ENCODE results near the gene DPYSL3. TPM values are rescaled to one million over a fixed set of nuclear protein-coding genes. Genes with fewer than 3 reads are reported as not detected.
"Not testable (repeated sequence)": the region's sequence is repeated elsewhere in the genome, so short reads cannot be mapped to it uniquely, and the experiment has no call there.

Gene DPYSL3
- total RNA-seq, 2 donors from 2014 or later, result not detected

DNA sequence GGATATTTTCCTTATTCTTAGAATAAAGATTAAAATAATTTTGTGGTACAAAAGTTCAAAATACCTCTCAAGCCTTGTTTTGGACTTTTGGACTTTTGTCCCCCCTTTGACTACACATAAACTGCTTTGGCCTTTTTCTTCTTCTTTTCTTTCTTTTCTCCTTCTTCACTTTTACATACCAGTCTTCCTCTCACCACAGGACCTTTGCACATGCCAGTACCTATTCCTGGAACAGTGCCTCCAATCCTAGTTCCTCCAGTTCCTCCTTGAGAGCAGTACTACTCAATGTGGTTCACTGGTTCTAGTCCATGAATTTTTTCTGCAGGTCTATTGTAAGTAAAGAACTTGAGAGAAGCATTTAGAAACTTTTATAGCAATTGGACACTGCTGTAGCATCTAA is 138.6 kb downstream of the DPYSL3 start:
- no peak for ATAC-seq
- Mint-ChIP-seq H3K36me3 (ENCODE audit: low read depth) (no peaks in the 10 kb centered on the region), H3K4me3 (no peak overlapping the region), H3K27me3 (no peaks in the 10 kb centered on the region), H3K27ac (no peak overlapping the region), H3K4me1 (peaks cover 6% of the 10 kb centered on the region)
- H3K9me3 ChIP-seq (ENCODE audit: control insufficient read depth, low read length, poor library complexity, severe bottlenecking), result no peaks in the 10 kb centered on the region
- no peak for DNase-seq

GRCh38 chr5:147369742-147370374 is 140.0 kb downstream of the DPYSL3 start:
- DNase-seq (no peak), ATAC-seq (no peak)
- Mint-ChIP-seq H3K4me3 (no peak overlapping the region), H3K27me3 (no peaks in the 10 kb centered on the region), H3K27ac (no peak overlapping the region), H3K4me1 (peaks cover 6% of the 10 kb centered on the region), H3K36me3 (ENCODE audit: low read depth) (no peaks in the 10 kb centered on the region)
- H3K9me3 ChIP-seq (ENCODE audit: control insufficient read depth, low read length, poor library complexity, severe bottlenecking), result no peaks in the 10 kb centered on the region

- H3K4me3 Mint-ChIP-seq; H3K36me3 Mint-ChIP-seq (ENCODE audit: low read depth); ATAC-seq; DNase-seq; H3K27ac Mint-ChIP-seq; H3K4me1 Mint-ChIP-seq; H3K27me3 Mint-ChIP-seq; H3K9me3 ChIP-seq (ENCODE audit: control insufficient read depth, low read length, poor library complexity, severe bottlenecking): not testable (repeated sequence)
Measured at GRCh38 chr5:147367381-147367780, 142.5 kb downstream of the DPYSL3 start.

DNA sequence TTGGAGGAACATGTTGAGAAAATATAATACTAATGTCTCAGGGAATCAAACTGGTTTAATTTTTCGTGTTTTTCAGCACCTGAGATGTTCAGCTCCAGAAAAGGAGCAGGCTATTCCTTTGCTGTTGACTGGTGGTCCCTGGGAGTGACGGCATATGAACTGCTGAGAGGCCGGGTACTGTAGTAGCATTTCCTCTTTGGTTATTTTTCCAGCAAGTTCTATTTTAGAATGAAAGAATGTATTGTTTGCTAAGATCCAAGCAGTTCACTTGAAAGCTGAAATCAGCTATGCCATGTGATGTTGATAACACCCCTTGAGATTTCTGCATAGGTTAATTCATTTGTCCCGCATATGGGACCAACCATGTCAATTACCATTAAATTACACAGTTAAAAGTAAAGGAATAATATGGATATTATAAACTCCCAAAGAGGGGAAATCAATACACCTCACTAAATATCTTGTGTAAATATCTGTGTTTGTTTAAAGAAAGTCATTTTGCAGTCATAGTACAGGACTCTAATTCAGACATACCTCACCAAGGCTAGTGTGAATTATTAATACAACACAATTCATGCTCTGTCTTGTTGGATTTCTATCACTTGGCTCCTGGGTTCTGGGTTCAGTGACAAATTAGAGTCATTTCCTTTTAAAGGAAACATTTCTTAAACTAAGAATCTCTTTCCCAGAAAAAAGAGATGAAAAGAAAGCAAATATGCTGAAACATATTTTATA is 148.3 kb downstream of the DPYSL3 start:
- H3K27me3 Mint-ChIP-seq, result peaks cover 5% of the 10 kb centered on the region
- DNase-seq (no peak), ATAC-seq (no peak)
- no peaks in the 10 kb centered on the region for H3K36me3 Mint-ChIP-seq (ENCODE audit: low read depth)
- H3K4me3 Mint-ChIP-seq, result no peak overlapping the region
- H3K27ac Mint-ChIP-seq, result no peak overlapping the region
- H3K4me1 Mint-ChIP-seq, result peaks cover 3% of the 10 kb centered on the region
- no peaks in the 10 kb centered on the region for H3K9me3 ChIP-seq (ENCODE audit: control insufficient read depth, low read length, poor library complexity, severe bottlenecking)

GRCh38 chr5:147360816-147361215 is 149.1 kb downstream of the DPYSL3 start:
- H3K9me3 ChIP-seq (ENCODE audit: control insufficient read depth, low read length, poor library complexity, severe bottlenecking), result no peaks in the 10 kb centered on the region
- no peak overlapping the region for H3K4me3 Mint-ChIP-seq
- H3K36me3 Mint-ChIP-seq (ENCODE audit: low read depth), result no peaks in the 10 kb centered on the region
- no peaks in the 10 kb centered on the region for H3K4me1 Mint-ChIP-seq
- ATAC-seq (no peak), DNase-seq (no peak)
- no peak overlapping the region for H3K27ac Mint-ChIP-seq
- peaks cover 5% of the 10 kb centered on the region for H3K27me3 Mint-ChIP-seq

GRCh38 chr5:147359581-147359980 is 150.3 kb downstream of the DPYSL3 start:
- ATAC-seq (no peak), DNase-seq (no peak)
- Mint-ChIP-seq H3K4me1 (no peaks in the 10 kb centered on the region), H3K27me3 (peaks cover 5% of the 10 kb centered on the region), H3K27ac (no peak overlapping the region), H3K4me3 (no peak overlapping the region), H3K36me3 (ENCODE audit: low read depth) (no peaks in the 10 kb centered on the region)
- no peaks in the 10 kb centered on the region for H3K9me3 ChIP-seq (ENCODE audit: control insufficient read depth, low read length, poor library complexity, severe bottlenecking)

DNA sequence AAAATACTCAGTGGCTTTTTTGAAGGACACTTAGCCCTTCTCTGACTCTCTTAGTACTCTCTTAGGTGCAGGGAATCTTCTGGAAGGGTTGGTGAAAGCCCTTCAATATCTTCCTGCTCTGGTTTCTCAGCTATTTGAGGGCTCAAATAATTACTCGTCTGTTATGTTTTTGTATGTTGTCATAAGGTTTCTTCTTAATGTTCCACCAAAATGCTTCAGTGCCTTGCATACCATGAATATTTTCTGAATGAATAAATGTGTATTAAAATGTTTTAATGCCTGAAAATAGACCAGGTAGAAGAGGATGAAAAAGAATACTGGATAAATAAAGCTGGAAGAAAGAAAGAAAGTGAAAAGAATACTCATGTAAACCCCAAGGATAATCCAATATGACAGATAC is 150.8 kb downstream of the DPYSL3 start:
- no peak for DNase-seq
- Mint-ChIP-seq H3K27ac (no peak overlapping the region), H3K27me3 (peaks cover 5% of the 10 kb centered on the region), H3K4me3 (no peak overlapping the region), H3K4me1 (no peaks in the 10 kb centered on the region), H3K36me3 (ENCODE audit: low read depth) (no peaks in the 10 kb centered on the region)
- no peaks in the 10 kb centered on the region for H3K9me3 ChIP-seq (ENCODE audit: control insufficient read depth, low read length, poor library complexity, severe bottlenecking)
- no peak for ATAC-seq

DNA sequence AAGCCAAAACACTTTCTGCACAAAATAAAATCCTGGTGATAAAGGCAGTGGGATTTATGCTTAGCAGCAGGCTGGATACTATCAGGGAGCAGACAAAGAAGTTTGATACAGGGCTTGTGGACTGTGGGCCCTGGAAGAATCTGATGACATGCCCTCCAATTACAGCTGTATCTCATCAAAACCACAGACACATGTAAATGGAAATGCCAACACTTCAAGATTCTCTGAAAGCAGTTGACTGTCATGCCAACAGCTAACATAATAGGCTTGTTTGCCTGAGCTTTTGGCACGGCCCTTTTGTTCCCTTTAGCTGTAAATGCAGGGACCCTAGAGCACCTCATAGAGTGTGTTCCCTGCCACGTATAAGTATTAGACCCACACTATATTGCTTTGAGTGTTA is 160.6 kb downstream of the DPYSL3 start:
- DNase-seq (no peak), ATAC-seq (no peak)
- H3K36me3 Mint-ChIP-seq (ENCODE audit: low read depth), result no peaks in the 10 kb centered on the region
- no peak overlapping the region for H3K4me3 Mint-ChIP-seq
- H3K27me3 Mint-ChIP-seq, result peaks cover 13% of the 10 kb centered on the region
- no peaks in the 10 kb centered on the region for H3K9me3 ChIP-seq (ENCODE audit: control insufficient read depth, low read length, poor library complexity, severe bottlenecking)
- H3K4me1 Mint-ChIP-seq, result peaks cover 4% of the 10 kb centered on the region
- no peak overlapping the region for H3K27ac Mint-ChIP-seq

GRCh38 chr5:147348451-147348850 is 161.4 kb downstream of the DPYSL3 start:
- H3K27ac Mint-ChIP-seq, result no peak overlapping the region
- no peak for ATAC-seq
- H3K36me3 Mint-ChIP-seq (ENCODE audit: low read depth), result no peaks in the 10 kb centered on the region
- H3K4me3 Mint-ChIP-seq, result no peak overlapping the region
- no peaks in the 10 kb centered on the region for H3K9me3 ChIP-seq (ENCODE audit: control insufficient read depth, low read length, poor library complexity, severe bottlenecking)
- no peak for DNase-seq
- H3K4me1 Mint-ChIP-seq, result peaks cover 2% of the 10 kb centered on the region
- H3K27me3 Mint-ChIP-seq, result peaks cover 13% of the 10 kb centered on the region

DNA sequence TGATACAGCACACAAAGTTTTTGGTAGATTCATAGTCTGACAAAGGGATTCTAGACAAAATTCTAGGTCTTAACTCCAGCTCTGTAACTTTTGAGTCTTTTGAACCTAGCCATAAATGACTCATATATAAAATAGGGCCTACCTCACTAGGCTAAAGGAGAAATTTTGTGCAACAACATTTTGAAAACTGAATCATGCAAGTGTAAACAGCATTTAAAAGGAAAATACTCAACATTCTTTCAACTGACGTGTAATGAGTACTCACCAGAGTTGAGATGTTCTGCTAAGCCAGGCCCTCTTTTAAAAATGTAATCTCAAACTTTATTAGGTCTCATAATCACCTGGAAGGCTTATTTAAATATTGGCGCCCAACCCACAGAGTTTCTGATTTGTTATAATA is 161.8 kb downstream of the DPYSL3 start:
- no peak overlapping the region for H3K4me3 Mint-ChIP-seq
- no peak for DNase-seq
- H3K4me1 Mint-ChIP-seq, result peaks cover 2% of the 10 kb centered on the region
- H3K27ac Mint-ChIP-seq, result no peak overlapping the region
- ATAC-seq, result no peak
- peaks cover 11% of the 10 kb centered on the region for H3K27me3 Mint-ChIP-seq
- H3K36me3 Mint-ChIP-seq (ENCODE audit: low read depth), result no peaks in the 10 kb centered on the region
- H3K9me3 ChIP-seq (ENCODE audit: control insufficient read depth, low read length, poor library complexity, severe bottlenecking), result no peaks in the 10 kb centered on the region

DNA sequence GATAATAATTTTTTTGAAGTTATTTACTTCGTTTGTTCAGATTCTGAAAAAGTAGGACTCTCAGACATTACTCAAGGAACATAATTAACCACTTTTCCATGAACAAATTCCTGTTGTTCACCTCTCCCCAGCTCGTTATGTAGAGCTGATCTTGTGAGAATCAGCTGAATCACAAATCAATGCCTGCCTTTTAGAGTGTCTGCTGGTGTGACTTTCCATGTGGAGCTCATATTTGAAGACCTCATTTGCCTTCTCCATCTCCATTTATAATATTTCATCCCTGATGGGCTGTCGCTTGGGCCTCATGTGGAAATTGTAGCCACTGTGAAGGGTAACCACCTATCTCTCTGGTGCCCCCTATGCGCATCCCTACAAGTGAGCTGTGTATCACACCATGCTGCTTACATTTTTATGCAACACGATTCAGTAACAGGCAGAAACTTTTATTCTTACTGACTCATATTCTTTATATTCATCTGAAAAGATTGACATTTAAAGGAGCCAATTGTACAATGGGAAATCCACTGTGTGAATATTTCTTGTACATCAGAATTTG is 163.8 kb downstream of the DPYSL3 start:
- H3K9me3 ChIP-seq (ENCODE audit: control insufficient read depth, low read length, poor library complexity, severe bottlenecking), result no peaks in the 10 kb centered on the region
- H3K27ac Mint-ChIP-seq, result no peak overlapping the region
- H3K4me1 Mint-ChIP-seq, result no peaks in the 10 kb centered on the region
- no peak overlapping the region for H3K4me3 Mint-ChIP-seq
- peaks cover 7% of the 10 kb centered on the region for H3K27me3 Mint-ChIP-seq
- DNase-seq (no peak), ATAC-seq (no peak)
- H3K36me3 Mint-ChIP-seq (ENCODE audit: low read depth), result no peaks in the 10 kb centered on the region

DNA sequence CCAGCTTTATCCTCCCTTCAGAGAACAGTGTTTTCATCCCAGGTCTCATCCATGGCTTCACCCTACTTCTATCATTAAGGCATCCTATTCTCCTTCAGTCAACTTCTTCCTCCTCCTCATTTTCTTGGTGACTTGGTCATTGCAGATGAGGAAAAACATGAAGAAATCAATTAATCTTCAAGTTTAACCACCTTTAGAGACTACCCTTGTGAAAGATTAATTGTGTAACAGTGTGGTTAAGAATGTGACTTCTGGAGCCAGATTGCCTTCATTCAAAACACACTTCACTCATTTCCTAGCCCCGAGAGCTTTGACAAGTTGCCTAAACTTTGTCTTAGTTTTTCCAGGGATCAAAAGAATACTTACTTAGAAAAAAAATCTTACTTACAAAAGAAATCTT is 165.0 kb downstream of the DPYSL3 start:
- DNase-seq (no peak), ATAC-seq (no peak)
- Mint-ChIP-seq H3K4me1 (no peaks in the 10 kb centered on the region), H3K4me3 (no peak overlapping the region), H3K27me3 (peaks cover 7% of the 10 kb centered on the region), H3K36me3 (ENCODE audit: low read depth) (no peaks in the 10 kb centered on the region), H3K27ac (no peak overlapping the region)
- no peaks in the 10 kb centered on the region for H3K9me3 ChIP-seq (ENCODE audit: control insufficient read depth, low read length, poor library complexity, severe bottlenecking)

DNA sequence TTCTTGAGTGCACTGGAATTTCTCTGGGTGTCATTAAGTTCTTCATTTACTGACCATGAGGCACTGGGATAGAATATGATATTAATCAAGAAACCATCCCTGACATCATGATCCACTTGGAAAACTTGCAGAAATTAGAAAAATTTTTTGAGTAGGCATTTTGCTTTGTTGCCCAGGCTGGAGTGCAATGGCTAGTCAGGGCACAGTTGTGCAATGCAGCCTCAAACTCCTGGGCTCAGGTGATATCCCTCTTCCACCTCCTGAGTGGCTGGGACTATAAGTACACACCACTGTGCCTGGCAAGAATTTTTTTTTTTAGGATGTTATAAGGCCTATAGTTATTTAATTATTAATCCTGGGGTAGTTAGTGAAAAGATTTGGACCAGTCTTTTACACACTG is 168.5 kb downstream of the DPYSL3 start:
- Mint-ChIP-seq H3K27me3 (peaks cover 2% of the 10 kb centered on the region), H3K4me3 (no peak overlapping the region), H3K36me3 (ENCODE audit: low read depth) (no peaks in the 10 kb centered on the region), H3K27ac (no peak overlapping the region), H3K4me1 (no peaks in the 10 kb centered on the region)
- H3K9me3 ChIP-seq (ENCODE audit: control insufficient read depth, low read length, poor library complexity, severe bottlenecking), result no peaks in the 10 kb centered on the region
- no peak for ATAC-seq
- DNase-seq, result no peak

DNA sequence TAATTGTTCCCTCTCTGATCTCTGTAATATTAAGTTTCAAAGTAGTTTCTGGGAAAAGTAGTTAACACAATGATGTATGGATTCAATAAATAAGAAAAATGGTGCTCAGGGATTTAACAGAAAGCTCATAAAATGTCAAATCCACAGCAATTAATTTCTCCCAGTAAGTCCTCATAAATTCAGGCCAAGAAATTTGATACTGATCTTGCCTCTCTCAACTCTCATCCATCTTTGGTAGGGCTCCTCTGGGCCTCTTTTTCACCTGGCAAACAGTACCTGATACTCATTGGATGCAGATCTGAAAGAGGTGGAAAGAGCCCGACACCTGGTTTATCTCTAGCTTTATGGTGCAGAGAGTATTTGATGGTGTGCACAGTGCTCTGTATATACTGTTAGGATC is 168.9 kb downstream of the DPYSL3 start:
- Mint-ChIP-seq H3K4me1 (no peaks in the 10 kb centered on the region), H3K36me3 (ENCODE audit: low read depth) (no peaks in the 10 kb centered on the region)
- ATAC-seq, result no peak

More for the DNA sequence above, 168.9 kb downstream of the DPYSL3 start:
- H3K27ac Mint-ChIP-seq, result no peak overlapping the region
- H3K9me3 ChIP-seq (ENCODE audit: control insufficient read depth, low read length, poor library complexity, severe bottlenecking), result no peaks in the 10 kb centered on the region
- no peak for DNase-seq
- no peaks in the 10 kb centered on the region for H3K27me3 Mint-ChIP-seq
- H3K4me3 Mint-ChIP-seq, result no peak overlapping the region

Data from T-helper 17 cell (primary cell).